ENCODE measurements around the gene PCSK2. TPM values are rescaled to one million over a fixed set of nuclear protein-coding genes. Genes with fewer than 3 reads are reported as not detected.
A peak's percentile ranks its signal among the peaks of the same experiment; 100 is the strongest.

PCSK2 gene
- total and polyA plus RNA-seq, 2 donors (not counting 3 experiments of a cell fraction or from before 2014, with no cell fraction given), result not detected

DNA sequence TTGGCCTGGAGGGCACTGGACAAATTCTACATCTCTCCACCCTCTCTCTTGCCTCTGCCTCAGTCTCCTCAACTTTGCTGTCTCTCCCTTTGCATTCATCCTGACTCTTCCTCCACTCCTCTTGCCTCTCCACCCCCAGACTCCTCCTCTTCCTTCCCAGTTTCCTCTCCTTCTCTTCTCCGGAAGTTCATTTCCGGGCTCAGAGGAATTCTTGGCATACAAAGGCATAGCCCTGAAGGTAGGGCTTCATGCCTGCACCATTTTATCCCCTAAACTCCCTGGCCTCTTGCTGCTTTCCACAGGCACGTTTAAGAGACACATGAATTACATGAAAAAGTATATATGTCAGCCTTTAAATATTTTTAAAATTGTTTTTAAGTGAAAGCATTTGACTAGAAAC, 293.7 kb downstream of the PCSK2 start:
- H2AFZ ChIP-seq (ENCODE audit: low read depth, low read length), result peak overlapping the region; percentile 77
- intact Hi-C loops (cut with micrococcal nuclease) (loop anchor here (1.0 kb wide), 1 partner anchor 11 kb away; the partner anchor contains the start of gene BFSP1), dilution Hi-C loops (cut with MboI; ENCODE audit: extremely low pct_ligation_motif_present, low sequenced_read_pairs) (no loop called here)
- H3K4me2 ChIP-seq (ENCODE audit: insufficient read depth, low read length), result peak overlapping the region; percentile 79
- TF ChIP-seq POLR2AphosphoS5 (IDR thresholded peaks at IDR 0.05; ENCODE audit: insufficient read depth, low read depth, low read length) (peak; percentile 55), FOS (IDR thresholded peaks at IDR 0.05; ENCODE audit: borderline replicate concordance, insufficient read depth, low read length) (no peak)
- H3K9me3 ChIP-seq (replicated peaks; ENCODE audit: control insufficient read depth, insufficient read depth, low read length), result no peaks in the 10 kb centered on the region
- no peaks in the 10 kb centered on the region for H3K27me3 ChIP-seq (ENCODE audit: control insufficient read depth in 2 of 2, insufficient read depth in 2 of 2, low read length in 2 of 2)
- BruUV-seq (replicated peaks), result no TSS peak
- no peaks in the 10 kb centered on the region for H4K20me1 ChIP-seq (replicated peaks; ENCODE audit: control insufficient read depth, extremely low read depth, insufficient read depth, low read length)
- no peaks in the 10 kb centered on the region for H3K9me1 ChIP-seq (replicated peaks; ENCODE audit: control insufficient read depth, extremely low read depth, insufficient read depth, low read length)
- H3K79me2 ChIP-seq (ENCODE audit: control insufficient read depth, insufficient read depth, low read length), result no peaks in the 10 kb centered on the region
- CTCF ChIA-PET, result interaction anchor here (1.3 to 2.3 kb wide), 2 partner anchors 10 to 15 kb away, joined by 8 read pairs; partner anchors contain the start of gene BFSP1
- H3K9ac ChIP-seq (replicated peaks; ENCODE audit: extremely low read depth, insufficient read depth, low read length), result no peak overlapping the region
- peaks cover 21% of the 10 kb centered on the region for H3K4me1 ChIP-seq (ENCODE audit: control insufficient read depth, extremely low read depth, insufficient read depth, low read length)
- H3K36me3 ChIP-seq (ENCODE audit: control insufficient read depth in 2 of 2, extremely low read depth in 1 of 2, insufficient read depth in 2 of 2, low read length in 2 of 2), result no peaks in the 10 kb centered on the region
- POLR2A ChIA-PET, result interaction anchor here (0.6 to 0.7 kb wide), 2 partner anchors 9 to 496 kb away, joined by 3 read pairs; no protein-coding TSS in a partner anchor
- DNase-seq (ENCODE audit: low read depth, low spot score) (peak; percentile 53), FAIRE-seq (peak; percentile 97)
- no peak overlapping the region for H3K27ac ChIP-seq (ENCODE audit: insufficient read depth, low read depth, low read length)
- H3K4me3 ChIP-seq (replicated peaks in 1 of 3; ENCODE audit: insufficient read depth in 1 of 3, low read depth in 1 of 3, low read length in 3 of 3), result no peak overlapping the region

DNA sequence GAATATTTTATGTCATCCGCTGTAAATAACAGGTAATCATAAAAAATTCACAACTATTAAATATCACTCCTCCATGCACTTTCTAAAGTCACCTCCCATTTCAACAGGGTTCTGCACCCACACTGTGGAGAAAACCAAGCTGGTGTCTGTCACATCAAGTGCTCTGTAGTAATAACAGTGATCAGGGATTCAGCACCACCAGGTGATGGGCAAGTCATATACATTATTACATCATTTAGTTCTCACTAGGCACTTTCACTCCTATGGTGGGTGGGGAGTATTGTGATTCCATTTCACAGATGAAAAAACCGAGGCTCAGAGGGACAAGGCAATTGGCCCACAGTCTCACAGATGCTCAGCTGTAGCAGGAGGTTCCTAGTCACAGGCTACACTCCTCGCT, 295.7 kb downstream of the PCSK2 start:
- H3K9ac ChIP-seq (replicated peaks; ENCODE audit: extremely low read depth, insufficient read depth, low read length), result no peak overlapping the region
- CTCF ChIA-PET, result interaction anchor here (0.9 to 1.6 kb wide), 3 partner anchors 9 to 14 kb away, joined by 3 to 4 read pairs (median 4); partner anchors contain the start of gene BFSP1
- dilution Hi-C loops (cut with MboI; ENCODE audit: extremely low pct_ligation_motif_present, low sequenced_read_pairs), result no loop called here
- H3K9me3 ChIP-seq (replicated peaks; ENCODE audit: control insufficient read depth, insufficient read depth, low read length), result no peaks in the 10 kb centered on the region
- TF ChIP-seq, protein P1, sequence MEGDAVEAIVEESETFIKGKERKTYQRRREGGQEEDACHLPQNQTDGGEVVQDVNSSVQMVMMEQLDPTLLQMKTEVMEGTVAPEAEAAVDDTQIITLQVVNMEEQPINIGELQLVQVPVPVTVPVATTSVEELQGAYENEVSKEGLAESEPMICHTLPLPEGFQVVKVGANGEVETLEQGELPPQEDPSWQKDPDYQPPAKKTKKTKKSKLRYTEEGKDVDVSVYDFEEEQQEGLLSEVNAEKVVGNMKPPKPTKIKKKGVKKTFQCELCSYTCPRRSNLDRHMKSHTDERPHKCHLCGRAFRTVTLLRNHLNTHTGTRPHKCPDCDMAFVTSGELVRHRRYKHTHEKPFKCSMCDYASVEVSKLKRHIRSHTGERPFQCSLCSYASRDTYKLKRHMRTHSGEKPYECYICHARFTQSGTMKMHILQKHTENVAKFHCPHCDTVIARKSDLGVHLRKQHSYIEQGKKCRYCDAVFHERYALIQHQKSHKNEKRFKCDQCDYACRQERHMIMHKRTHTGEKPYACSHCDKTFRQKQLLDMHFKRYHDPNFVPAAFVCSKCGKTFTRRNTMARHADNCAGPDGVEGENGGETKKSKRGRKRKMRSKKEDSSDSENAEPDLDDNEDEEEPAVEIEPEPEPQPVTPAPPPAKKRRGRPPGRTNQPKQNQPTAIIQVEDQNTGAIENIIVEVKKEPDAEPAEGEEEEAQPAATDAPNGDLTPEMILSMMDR (IDR thresholded peaks at IDR 0.05; ENCODE audit: extremely low read depth in 1 of 2, insufficient read depth in 1 of 2, low read depth in 1 of 2, low read length in 2 of 2), result no peak
- TF ChIP-seq FOS (IDR thresholded peaks at IDR 0.05; ENCODE audit: borderline replicate concordance, insufficient read depth, low read length) (no peak), EZH2 (IDR thresholded peaks at IDR 0.05; ENCODE audit: borderline replicate concordance, low read depth, low read length, severe bottlenecking) (no peak), MYC (IDR thresholded peaks at IDR 0.05; ENCODE audit: low read depth, low read length) (no peak), POLR2A (IDR thresholded peaks at IDR 0.05; ENCODE audit: low read depth, low read length) (no peak), JUN (IDR thresholded peaks at IDR 0.05; ENCODE audit: borderline replicate concordance, insufficient read depth, insufficient read length, low read depth) (no peak), GATA2 (IDR thresholded peaks at IDR 0.05; ENCODE audit: insufficient read depth, insufficient read length, low read depth, low read length) (no peak), POLR2AphosphoS5 (IDR thresholded peaks at IDR 0.05; ENCODE audit: insufficient read depth, low read depth, low read length) (no peak), MAX (IDR thresholded peaks at IDR 0.05; ENCODE audit: insufficient read depth, insufficient read length) (no peak)
- no peak overlapping the region for H3K4me2 ChIP-seq (ENCODE audit: insufficient read depth, low read length)
- no peaks in the 10 kb centered on the region for H3K27me3 ChIP-seq (ENCODE audit: control insufficient read depth in 2 of 2, insufficient read depth in 2 of 2, low read length in 2 of 2)
- H3K79me2 ChIP-seq (ENCODE audit: control insufficient read depth, insufficient read depth, low read length), result no peaks in the 10 kb centered on the region
- no peak overlapping the region for H3K27ac ChIP-seq (ENCODE audit: insufficient read depth, low read depth, low read length)
- H4K20me1 ChIP-seq (replicated peaks; ENCODE audit: control insufficient read depth, extremely low read depth, insufficient read depth, low read length), result no peaks in the 10 kb centered on the region
- H3K4me3 ChIP-seq (replicated peaks in 1 of 3; ENCODE audit: insufficient read depth in 1 of 3, low read depth in 1 of 3, low read length in 3 of 3), result no peak overlapping the region
- no peaks in the 10 kb centered on the region for H3K9me1 ChIP-seq (replicated peaks; ENCODE audit: control insufficient read depth, extremely low read depth, insufficient read depth, low read length)
- no peaks in the 10 kb centered on the region for H3K36me3 ChIP-seq (ENCODE audit: control insufficient read depth in 2 of 2, extremely low read depth in 1 of 2, insufficient read depth in 2 of 2, low read length in 2 of 2)
- BruUV-seq (replicated peaks), result no TSS peak
- no peak overlapping the region for H2AFZ ChIP-seq (ENCODE audit: low read depth, low read length)
- no peak for DNase-seq (ENCODE audit: low read depth, low spot score)
- intact Hi-C loops (cut with micrococcal nuclease), result no loop called here
- FAIRE-seq, result no peak
- POLR2A ChIA-PET, result no interaction called here
- H3K4me1 ChIP-seq (ENCODE audit: control insufficient read depth, extremely low read depth, insufficient read depth, low read length), result peaks cover 21% of the 10 kb centered on the region

Data from endothelial cell of umbilical vein (primary cell).